GM21528 (cell line): Measurements from ENCODE around the gene ELP4.
"Not testable (repeated sequence)": the region's sequence is repeated elsewhere in the genome, so short reads cannot be mapped to it uniquely, and the experiment has no call there.

ENCODE experiments used
- ATAC-seq: cut with Tn5 transposase; IDR thresholded peaks from one replicate; pipeline ENCODE4 v1.9.1; 2021; ENCODE audit warnings: mild to moderate bottlenecking, moderate library complexity; ENCODE audit not compliant: unreplicated experiment, low FRiP score

ELP4 gene

GRCh38 chr11:31535479-31535878 is 25.9 kb downstream of the ELP4 start:
- no peak for ATAC-seq

GRCh38 chr11:31542862-31543261 is 33.3 kb downstream of the ELP4 start:
- no peak for ATAC-seq

GRCh38 chr11:31555938-31556337 is 46.4 kb downstream of the ELP4 start:
- ATAC-seq: no peak

- no peak for ATAC-seq
Measured at GRCh38 chr11:31558001-31558400, 48.4 kb downstream of the ELP4 start.

- no peak for ATAC-seq
Measured at GRCh38 chr11:31560842-31561476, 51.4 kb downstream of the ELP4 start.

- ATAC-seq: not testable (repeated sequence)
Measured at GRCh38 chr11:31564517-31564916, 55.0 kb downstream of the ELP4 start.

- ATAC-seq: not testable (repeated sequence)
Measured at GRCh38 chr11:31574133-31574532, 64.6 kb downstream of the ELP4 start.

GRCh38 chr11:31575764-31576163 is 66.2 kb downstream of the ELP4 start:
- ATAC-seq: not testable (repeated sequence)

GRCh38 chr11:31579412-31579811 is 69.8 kb downstream of the ELP4 start:
- ATAC-seq: not testable (repeated sequence)

- no peak for ATAC-seq
Measured at GRCh38 chr11:31582697-31583096, 73.1 kb downstream of the ELP4 start.

GRCh38 chr11:31598454-31598853 is 88.9 kb downstream of the ELP4 start:
- no peak for ATAC-seq

- no peak for ATAC-seq
Measured at GRCh38 chr11:31601635-31602282, 92.2 kb downstream of the ELP4 start.

GRCh38 chr11:31606893-31607292 is 97.3 kb downstream of the ELP4 start:
- no peak for ATAC-seq

GRCh38 chr11:31607914-31608313 is 98.3 kb downstream of the ELP4 start:
- ATAC-seq: no peak

GRCh38 chr11:31608995-31609394 is 99.4 kb downstream of the ELP4 start:
- no peak for ATAC-seq

GRCh38 chr11:31610544-31610943 is 101.0 kb downstream of the ELP4 start:
- no peak for ATAC-seq

- no peak for ATAC-seq
Measured at GRCh38 chr11:31617246-31617645, 107.7 kb downstream of the ELP4 start.

GRCh38 chr11:31619980-31620379 is 110.4 kb downstream of the ELP4 start:
- ATAC-seq: no peak

- ATAC-seq: no peak
Measured at GRCh38 chr11:31620434-31620833, 110.9 kb downstream of the ELP4 start.

GRCh38 chr11:31625868-31626267 is 116.3 kb downstream of the ELP4 start:
- no peak for ATAC-seq

- no peak for ATAC-seq
Measured at GRCh38 chr11:31628111-31628510, 118.5 kb downstream of the ELP4 start.

- ATAC-seq: no peak
Measured at GRCh38 chr11:31636983-31637382, 127.4 kb downstream of the ELP4 start.
